ENCODE measurements around the gene AAK1.
"Not testable (repeated sequence)": the region's sequence is repeated elsewhere in the genome, so short reads cannot be mapped to it uniquely, and the experiment has no call there.

The AAK1 gene

DNA sequence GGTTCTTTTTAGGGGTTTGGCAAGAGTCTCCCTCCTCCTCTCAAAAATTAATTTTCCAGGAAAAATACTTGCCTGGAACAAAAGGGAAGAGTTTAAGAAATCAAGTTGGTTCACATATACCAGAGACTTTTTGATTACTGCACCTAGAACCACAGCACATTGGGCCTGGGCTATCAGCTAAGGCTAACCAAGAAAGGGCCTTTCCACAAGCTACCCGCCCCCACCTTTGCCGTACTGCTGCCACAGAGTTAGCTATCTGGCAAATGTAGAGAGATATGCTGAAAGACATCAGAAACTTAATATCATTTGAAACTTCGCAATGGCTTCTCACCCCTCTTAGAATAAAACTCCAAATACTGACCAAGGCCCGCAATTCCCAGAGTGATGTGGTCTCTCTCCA lies 76.9 kb downstream of the AAK1 start:
- no peak for DNase-seq

DNA sequence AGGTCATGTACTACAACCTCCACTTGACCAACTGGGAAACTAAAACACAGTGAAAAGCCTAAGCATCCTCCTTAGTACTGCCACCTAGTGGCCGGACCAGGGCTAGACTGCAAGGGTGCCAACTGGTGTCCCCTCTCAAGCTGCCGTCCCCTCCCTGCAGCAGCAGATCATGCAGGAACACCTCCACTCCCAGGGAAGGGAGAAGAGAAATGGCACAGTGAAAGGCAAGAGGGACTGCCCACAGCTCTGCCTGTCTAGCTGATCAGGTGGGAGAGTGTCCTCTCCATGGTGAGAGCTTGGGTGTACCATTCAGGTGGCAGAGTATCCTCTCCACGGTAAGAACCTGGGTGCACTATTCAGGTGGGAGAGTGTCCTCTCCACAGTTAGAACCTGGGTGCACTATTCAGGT lies 78.1 kb downstream of the AAK1 start:
- DNase-seq, result peak; percentile 75

- DNase-seq, result no peak
Observed at GRCh38 chr2:69564604-69565003, 78.9 kb downstream of the AAK1 start.

DNA sequence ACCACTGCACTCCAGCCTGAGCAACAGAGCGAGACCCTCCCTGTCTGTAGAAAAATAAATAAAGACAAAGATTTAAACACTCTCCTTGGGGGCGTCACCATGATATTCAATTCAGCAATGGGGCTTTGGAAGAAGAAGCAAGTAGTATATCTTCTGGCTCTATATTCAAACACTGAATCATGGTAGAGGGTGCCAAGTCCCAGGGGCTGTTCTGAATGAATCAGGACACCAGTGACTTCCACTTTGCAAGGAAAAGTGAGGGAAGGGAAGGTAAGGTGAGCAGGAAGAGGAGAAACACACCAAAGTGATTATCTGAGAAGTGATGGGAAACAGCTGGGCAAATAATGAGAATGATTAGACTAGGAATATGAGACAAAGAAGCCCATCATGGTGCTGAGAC lies 80.5 kb downstream of the AAK1 start:
- DNase-seq, result no peak

- DNase-seq, result no peak
Observed at GRCh38 chr2:69561101-69561500, 82.4 kb downstream of the AAK1 start.

GRCh38 chr2:69560147-69560482 lies 83.4 kb downstream of the AAK1 start:
- DNase-seq, result no peak

GRCh38 chr2:69559442-69560146 lies 83.9 kb downstream of the AAK1 start:
- DNase-seq, result no peak

DNA sequence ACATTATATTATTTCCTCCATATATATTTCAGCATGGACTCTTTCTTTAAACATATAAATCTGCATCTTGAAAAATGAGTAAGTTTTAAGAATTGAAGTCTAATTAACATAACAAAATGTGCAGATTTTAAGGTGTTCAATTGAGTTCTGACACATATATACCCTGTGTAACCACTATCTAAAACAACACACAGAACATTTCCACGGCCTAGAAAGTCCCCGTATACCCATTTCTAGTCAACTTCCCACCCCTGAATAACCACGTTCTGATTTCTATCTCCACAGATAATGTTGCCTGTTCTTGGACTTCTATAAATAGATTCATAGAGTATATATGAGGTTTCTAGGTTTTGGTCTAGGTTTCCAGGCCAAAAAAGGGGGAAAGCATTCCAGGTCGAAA lies 87.5 kb downstream of the AAK1 start:
- no peak for DNase-seq

- DNase-seq, result no peak
Observed at GRCh38 chr2:69554981-69555380, 88.6 kb downstream of the AAK1 start.

DNA sequence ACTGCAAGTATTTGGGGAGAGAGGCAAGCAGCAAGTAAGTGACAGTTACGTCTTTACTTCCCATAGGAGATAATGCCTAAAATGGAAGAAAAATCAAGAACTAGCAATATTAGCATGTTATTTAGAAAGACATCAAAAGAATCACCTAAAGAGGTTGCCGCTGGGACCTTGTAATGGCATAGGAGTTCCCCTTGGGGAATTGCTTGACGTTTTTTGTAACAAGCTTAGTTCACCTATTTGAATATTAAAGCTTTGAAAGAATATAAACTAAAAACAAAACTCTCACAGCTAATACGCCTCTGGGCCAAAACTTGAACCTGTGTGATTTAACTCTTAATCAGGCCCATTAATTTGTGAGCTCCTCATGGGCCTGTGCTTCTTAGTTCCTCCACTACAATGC lies 89.0 kb downstream of the AAK1 start:
- DNase-seq, result no peak

- DNase-seq, result no peak
Observed at GRCh38 chr2:69553991-69554390, 89.5 kb downstream of the AAK1 start.

GRCh38 chr2:69550511-69550910 lies 93.0 kb downstream of the AAK1 start:
- DNase-seq, result not testable (repeated sequence)

DNA sequence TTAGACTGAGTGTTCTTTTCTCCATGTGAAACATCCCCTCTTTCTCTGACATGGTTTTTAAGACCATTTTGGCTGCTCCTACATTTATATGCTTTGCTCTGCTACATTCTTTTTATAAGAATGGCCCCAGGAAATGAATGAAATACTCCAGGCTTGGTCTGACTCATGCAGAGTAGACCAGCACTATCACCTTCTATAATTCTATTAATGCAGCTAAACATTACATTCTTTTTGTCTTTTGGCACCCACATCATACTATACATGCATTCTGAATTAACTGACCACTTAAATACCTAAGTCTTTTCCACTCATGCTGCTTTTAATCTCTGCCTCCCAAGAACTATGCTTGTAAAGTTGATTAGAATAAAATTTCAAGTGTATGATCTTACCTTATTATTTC lies 94.1 kb downstream of the AAK1 start:
- DNase-seq, result no peak

DNA sequence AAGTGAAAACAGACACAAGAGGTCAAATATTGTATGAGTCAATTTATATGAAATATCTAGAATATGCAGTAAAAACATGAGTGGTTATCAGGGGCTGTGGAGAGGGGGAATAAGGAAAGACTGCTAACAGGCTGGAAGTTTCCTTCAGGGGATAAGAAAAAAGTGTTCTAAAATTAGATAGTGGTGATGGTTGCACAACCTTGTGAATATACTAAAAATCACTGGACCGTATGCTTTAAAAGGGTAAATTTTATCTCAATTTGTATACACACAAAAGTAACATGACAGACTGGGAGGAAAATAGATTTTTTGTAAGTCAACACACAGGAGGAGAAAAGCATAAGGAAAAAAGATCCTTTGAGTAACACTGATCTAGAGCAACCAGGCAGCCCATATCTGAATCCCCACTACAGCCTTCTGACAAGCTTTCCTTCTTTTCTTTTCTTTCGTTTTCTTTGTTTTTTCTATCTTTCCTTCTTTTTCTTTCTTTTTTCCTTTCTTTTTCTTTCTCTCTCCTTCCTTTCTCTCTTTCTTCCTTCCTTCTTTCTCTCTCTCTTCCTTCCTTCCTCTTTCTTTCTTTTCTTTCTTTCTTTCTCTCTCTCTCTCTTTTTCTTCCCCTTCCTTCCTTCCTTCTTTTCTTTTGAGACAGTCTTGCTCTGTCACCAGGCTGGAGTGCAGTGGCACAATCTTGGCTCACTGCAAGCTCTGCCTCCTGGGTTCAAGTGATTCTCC lies 95.4 kb downstream of the AAK1 start:
- DNase-seq, result no peak

DNA sequence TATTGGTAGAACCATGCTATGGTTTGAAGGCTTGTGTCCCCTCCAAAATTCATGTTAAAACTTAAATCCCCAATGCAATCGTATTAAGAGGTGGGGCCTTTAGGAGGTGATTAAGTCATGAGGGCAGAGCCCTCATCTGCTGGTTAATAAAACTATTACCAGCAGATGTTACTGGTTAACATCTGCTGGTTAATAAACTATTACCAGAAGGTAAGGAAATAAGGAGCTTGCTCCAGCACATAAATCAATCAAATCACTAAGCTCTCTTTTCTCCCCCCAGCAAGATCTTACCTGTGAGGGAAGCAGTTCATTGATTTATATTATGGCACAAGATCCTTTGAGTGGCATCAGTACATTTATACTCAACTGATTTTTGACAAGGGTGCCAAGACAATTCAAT lies 96.9 kb downstream of the AAK1 start:
- DNase-seq, result no peak

- no peak for DNase-seq
Observed at GRCh38 chr2:69545477-69545932, 98.0 kb downstream of the AAK1 start.

DNA sequence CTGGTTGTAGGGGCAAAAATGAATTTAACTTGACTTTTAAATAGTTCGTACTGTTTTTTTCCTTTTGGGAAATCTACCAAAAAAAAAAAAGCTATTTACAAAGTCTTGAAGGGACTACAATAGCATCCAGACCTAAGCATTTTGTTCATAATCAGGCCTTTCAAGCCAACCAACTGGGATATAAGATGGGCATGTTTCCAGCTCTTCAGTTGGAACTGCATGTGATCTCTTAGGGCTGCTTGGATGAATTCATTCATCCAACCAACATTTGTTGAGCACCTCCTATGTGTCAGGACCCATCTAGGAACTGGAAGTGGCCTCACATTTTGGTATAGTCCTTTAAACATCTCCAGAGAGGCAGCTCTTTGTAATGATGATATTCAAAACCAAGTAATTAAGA lies 98.6 kb downstream of the AAK1 start:
- DNase-seq, result no peak

GRCh38 chr2:69539549-69539908 lies 104.0 kb downstream of the AAK1 start:
- no peak for DNase-seq

GRCh38 chr2:69538872-69539548 lies 104.5 kb downstream of the AAK1 start:
- DNase-seq, result no peak

DNA sequence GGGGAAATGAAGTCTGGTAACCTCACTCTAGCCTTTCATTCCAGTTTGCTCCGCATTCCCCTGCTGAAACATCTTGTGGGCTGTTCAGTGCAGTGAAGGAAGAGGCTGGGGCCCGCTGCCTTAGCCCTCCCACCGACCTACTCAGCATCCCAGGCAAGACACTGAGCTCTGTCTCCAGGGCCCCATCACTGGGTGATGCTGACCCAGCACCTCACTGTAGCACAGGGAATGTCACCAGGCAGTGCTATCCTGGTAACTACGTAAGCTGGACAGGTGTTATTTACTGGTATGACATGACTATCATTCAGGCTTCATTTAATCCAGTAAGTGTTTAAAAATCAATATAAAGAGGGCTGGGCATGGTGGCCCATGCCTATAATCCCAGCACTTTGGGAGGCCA lies 105.3 kb downstream of the AAK1 start:
- no peak for DNase-seq

DNA sequence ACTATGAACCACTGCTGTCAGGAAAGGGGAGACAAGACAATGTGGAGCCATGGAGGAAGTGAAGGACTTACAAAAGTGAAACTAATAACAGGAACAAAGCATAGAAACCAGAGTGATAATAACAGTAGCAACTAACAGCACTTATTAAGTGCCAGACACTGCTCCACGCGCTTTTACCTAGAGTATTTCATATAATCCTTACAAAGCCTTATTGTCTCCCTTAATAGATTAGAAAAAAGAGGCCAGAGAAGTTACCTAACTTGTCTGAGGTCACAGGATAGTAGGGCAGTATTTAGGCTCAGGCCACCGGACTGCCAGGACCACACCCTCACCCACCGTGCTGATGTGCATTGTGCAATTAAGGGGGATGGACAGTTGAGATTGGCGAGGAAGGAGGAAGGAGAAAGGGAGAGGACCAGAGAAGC lies 107.7 kb downstream of the AAK1 start:
- DNase-seq, result no peak

GRCh38 chr2:69531186-69531585 lies 112.4 kb downstream of the AAK1 start:
- DNase-seq, result no peak

- DNase-seq, result no peak
Observed at GRCh38 chr2:69529480-69529879, 114.1 kb downstream of the AAK1 start.

DNA sequence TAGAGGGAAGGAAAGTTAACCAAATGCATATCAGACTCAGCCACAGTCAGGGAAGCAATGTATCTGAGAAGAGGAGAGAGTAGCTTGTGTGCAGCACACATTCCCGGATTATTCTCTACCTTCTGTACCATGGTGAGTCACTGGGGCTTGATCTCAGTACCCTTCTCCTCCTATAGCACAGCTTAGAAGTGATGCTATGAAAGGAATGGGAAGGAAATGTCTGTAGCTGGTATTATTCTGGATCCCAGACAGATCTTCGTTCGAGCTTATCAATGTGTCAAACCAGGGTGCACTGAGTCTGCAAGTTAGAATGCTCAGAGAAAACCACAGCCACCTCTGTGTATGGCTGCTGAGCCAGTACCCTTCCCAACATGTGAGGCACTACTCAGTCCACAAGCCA lies 118.3 kb downstream of the AAK1 start:
- no peak for DNase-seq

Data from activated CD8-positive, alpha-beta memory T cell treated with anti-CD3 and anti-CD28 coated beads, Interleukin-2, amount 50 U/mL, for 4 hours (primary cell).